GM12801 (cell line): ENCODE measurements around the gene KIF17.

Experiments
- TF ChIP-seq, protein P1 (sequence below): IDR thresholded peaks from one replicate; pipeline ENCODE4 v1.5.1; 2011; ENCODE audit warnings: control low read depth; ENCODE audit not compliant: insufficient read length; ENCODE audit errors: extremely low read depth

KIF17 gene

GRCh38 chr1:20698195-20698910 is 19.5 kb downstream of the KIF17 start:
- TF ChIP-seq, protein P1, sequence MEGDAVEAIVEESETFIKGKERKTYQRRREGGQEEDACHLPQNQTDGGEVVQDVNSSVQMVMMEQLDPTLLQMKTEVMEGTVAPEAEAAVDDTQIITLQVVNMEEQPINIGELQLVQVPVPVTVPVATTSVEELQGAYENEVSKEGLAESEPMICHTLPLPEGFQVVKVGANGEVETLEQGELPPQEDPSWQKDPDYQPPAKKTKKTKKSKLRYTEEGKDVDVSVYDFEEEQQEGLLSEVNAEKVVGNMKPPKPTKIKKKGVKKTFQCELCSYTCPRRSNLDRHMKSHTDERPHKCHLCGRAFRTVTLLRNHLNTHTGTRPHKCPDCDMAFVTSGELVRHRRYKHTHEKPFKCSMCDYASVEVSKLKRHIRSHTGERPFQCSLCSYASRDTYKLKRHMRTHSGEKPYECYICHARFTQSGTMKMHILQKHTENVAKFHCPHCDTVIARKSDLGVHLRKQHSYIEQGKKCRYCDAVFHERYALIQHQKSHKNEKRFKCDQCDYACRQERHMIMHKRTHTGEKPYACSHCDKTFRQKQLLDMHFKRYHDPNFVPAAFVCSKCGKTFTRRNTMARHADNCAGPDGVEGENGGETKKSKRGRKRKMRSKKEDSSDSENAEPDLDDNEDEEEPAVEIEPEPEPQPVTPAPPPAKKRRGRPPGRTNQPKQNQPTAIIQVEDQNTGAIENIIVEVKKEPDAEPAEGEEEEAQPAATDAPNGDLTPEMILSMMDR, result no peak

DNA sequence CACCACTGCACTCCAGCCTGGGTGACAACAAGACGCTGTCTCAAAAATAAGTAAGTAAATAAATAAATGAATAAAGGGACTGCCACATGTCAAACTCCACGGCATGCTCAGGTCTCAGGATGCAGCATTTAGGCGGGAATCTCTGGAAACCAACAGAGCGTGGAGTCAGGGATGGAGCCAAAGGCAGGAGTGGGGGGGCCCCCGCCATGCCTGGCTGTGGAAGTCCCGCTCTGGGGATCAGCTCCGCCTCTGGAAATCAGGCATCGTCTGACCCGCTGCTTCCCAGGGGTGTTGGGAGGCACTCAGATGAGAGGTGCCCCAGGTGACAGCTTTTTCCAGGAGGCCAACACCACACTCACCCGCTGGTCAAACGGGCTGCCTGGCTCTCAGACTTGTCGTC is 20.2 kb downstream of the KIF17 start:
- TF ChIP-seq, protein P1, result no peak

DNA sequence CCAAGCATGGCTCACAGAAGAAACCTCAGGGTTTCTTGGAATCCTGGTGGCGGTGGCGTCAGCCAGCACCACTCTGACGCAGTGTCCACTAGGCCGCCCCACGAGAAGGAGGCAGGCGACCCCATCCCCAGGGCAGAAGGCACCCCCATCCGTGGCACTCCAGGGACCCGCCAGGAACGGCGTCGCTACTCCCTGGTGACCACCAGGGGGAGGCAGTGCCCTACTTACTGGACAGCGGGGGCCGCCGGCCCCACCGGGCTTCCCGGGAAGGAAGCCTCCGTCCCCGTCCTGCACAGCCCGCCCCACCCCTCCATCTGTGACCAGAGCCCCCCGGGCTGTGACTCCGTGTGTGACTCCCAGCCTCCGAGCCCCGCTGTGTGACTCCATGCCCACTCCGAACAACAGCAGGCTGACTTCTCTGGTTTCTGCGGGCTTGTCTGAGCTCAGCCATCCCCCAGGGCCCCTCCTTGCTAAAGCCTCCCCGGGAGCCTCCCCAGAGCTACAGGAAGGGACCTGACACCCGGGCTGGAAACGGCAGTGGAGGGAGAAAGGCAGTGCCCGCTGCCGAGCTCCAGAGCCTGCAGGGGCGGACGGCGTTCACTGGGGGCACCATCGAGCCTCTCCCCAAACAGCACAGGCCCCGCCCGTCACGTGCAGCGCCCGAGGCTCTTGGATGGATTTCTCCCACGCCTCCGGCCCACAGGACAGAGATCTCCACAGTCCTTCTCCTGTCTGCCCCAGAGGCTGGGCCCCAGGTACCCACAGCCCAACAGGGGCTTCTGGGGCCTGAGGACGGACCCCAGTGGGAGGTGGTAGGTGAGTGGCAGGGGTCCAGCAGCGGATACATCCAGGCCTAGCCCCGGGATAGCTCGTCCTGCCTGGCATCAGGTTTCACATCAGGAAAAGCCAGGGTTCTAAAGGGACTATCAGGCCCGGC is 21.1 kb downstream of the KIF17 start:
- TF ChIP-seq, protein P1, result no peak

DNA sequence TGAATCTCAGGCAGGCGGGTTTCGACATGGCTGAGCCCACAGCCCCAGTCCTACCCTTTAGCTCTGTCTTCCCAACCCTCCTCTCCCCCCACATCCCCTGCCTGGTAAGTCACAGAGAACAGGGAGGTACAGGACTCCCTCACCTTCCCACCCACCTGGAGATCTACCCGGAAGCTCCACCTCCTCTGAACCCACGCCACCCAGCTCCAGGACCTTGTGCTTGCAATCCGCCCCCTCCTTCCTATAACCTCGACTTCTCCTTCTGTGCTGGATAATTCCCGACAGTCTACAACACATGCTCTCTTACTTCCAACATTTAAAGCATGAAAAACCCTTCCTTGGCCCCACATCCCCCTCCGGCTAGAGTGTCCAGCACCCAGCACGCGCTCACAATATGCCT is 22.3 kb downstream of the KIF17 start:
- TF ChIP-seq, protein P1, result no peak

GRCh38 chr1:20693623-20694022 is 24.2 kb downstream of the KIF17 start:
- TF ChIP-seq, protein P1, result no peak

DNA sequence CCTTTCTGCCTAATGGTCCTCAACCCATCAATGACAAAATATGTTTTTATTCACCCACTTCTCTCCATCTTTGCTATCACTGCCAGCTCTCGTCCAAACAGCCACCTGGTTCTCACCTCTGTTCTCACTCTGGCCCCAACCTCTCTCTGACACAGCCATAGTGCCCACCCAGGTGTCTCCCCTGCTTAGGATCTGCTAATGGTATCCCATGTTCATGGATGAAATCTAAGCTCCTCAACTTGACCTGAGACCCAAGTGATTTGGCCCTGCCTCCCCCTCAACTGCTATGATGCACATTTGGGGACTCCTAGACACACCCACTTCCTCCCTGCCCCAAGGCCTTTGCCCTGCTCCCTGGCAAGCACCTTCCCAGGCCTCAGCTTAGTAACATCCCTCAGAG is 25.9 kb downstream of the KIF17 start:
- TF ChIP-seq, protein P1, result no peak

GRCh38 chr1:20689645-20690056 is 28.2 kb downstream of the KIF17 start:
- TF ChIP-seq, protein P1, result no peak
